PC-9 (cell line): ENCODE data around the gene ERCC2. TPM values are rescaled to one million over a fixed set of nuclear protein-coding genes. Genes with fewer than 3 reads are reported as not detected.

Source experiments
- BruUV-seq: library from RNA; stranded (reverse); fragments of 400-500 nt; replicated peaks from 2 replicates; lab custom pipeline; 2021; lab: Mats Ljungman, UMichigan
- CTCF ChIA-PET: fragments of 300-600 bp; sonication (Branson Sonifier 250); formaldehyde crosslinking; loops from one replicate; lab custom pipeline; 2022; ENCODE audit warnings: antibody characterized with exemption; lab: Charles Lee
- POLR2A ChIA-PET: fragments of 300-600 bp; sonication (Branson Sonifier 250); formaldehyde crosslinking; loops from one replicate; lab custom pipeline; 2022; ENCODE audit warnings: antibody characterized with exemption; ENCODE audit not compliant: unreplicated experiment; lab: Charles Lee
- DNase-seq, 2 experiments: peaks; one replicate each; pipeline versions ENCODE4 v3.0.0 to v3.0.0-alpha.2; 2015 to 2022; ENCODE audit warnings: mixed read lengths in 1 of 2
- H2AFZ ChIP-seq: fragments of 200-600 bp; sonication (generic); 2 replicates; pipeline ENCODE4 v1.8.1; 2017; ENCODE audit warnings: antibody characterized with exemption
- H3F3A ChIP-seq: fragments of 200-600 bp; sonication (generic); 2 replicates; pipeline ENCODE4 v1.8.1; 2017; ENCODE audit warnings: antibody characterized with exemption, mild to moderate bottlenecking, low read depth; ENCODE audit not compliant: insufficient read depth
- H3K27ac ChIP-seq: fragments of 200-600 bp; sonication (generic); 2 replicates; pipeline ENCODE4 v1.6.1; 2016; ENCODE audit warnings: mixed run types
- H3K27me3 ChIP-seq: fragments of 200-600 bp; sonication (generic); 2 replicates; pipeline ENCODE4 v1.6.1; 2016; ENCODE audit warnings: low read depth, mixed run types; ENCODE audit not compliant: insufficient read depth
- H3K36me3 ChIP-seq: fragments of 200-600 bp; sonication (generic); 2 replicates; pipeline ENCODE4 v1.6.1; 2016; ENCODE audit warnings: low read depth, mixed run types
- H3K4me1 ChIP-seq: fragments of 200-600 bp; sonication (generic); replicated peaks from 2 replicates; pipeline ENCODE4 v1.6.1; 2016; ENCODE audit warnings: mixed run types; ENCODE audit not compliant: insufficient read depth
- H3K4me2 ChIP-seq: fragments of 200-600 bp; sonication (generic); 2 replicates; pipeline ENCODE4 v1.6.1; 2017; ENCODE audit warnings: mixed run types
- H3K4me3 ChIP-seq: fragments of 200-600 bp; sonication (generic); 2 replicates; pipeline ENCODE4 v1.6.1; 2016; ENCODE audit warnings: mixed run types
- H3K79me2 ChIP-seq: fragments of 200-600 bp; sonication (generic); 2 replicates; pipeline ENCODE4 v1.6.1; 2017; ENCODE audit warnings: low read depth, mixed run types
- H3K9me2 ChIP-seq: fragments of 200-600 bp; sonication (generic); 2 replicates; pipeline ENCODE4 v1.8.1; 2017; ENCODE audit warnings: mild to moderate bottlenecking; ENCODE audit not compliant: insufficient read depth
- H3K9me3 ChIP-seq: fragments of 200-600 bp; sonication (generic); 2 replicates; pipeline ENCODE4 v1.8.1; 2016; ENCODE audit warnings: low read depth; ENCODE audit not compliant: insufficient read depth
- H4K20me1 ChIP-seq: fragments of 200-600 bp; sonication (generic); 2 replicates; pipeline ENCODE4 v1.8.1; 2017; ENCODE audit not compliant: insufficient read depth
- EZH2 ChIP-seq: fragments of 200-600 bp; sonication (generic); IDR thresholded peaks from 2 replicates; pipeline ENCODE4 v1.8.0; 2017; ENCODE audit warnings: antibody characterized with exemption, low read depth
- intact Hi-C: fragments of 100-400 bp; cut with micrococcal nuclease; formaldehyde crosslinking; loops from one replicate; pipeline ENCODE4 v1.10.0; 2022; ENCODE audit not compliant: unreplicated experiment
- total RNA-seq: library from RNA; stranded (reverse); gene quantifications from 2 replicates; pipeline ENCODE4 v1.2.3, GENCODE V29; 2021
- TF ChIP-seq, protein P1 (sequence below): fragments of 200-600 bp; sonication (generic); conservative IDR thresholded peaks from 2 replicates; pipeline ENCODE4 v1.6.1; 2017; ENCODE audit warnings: mixed run types, antibody characterized with exemption, mild to moderate bottlenecking, moderate library complexity

The ERCC2 gene
- total RNA-seq, 1 experiment from 2014 or later = 33.1 TPM

DNA sequence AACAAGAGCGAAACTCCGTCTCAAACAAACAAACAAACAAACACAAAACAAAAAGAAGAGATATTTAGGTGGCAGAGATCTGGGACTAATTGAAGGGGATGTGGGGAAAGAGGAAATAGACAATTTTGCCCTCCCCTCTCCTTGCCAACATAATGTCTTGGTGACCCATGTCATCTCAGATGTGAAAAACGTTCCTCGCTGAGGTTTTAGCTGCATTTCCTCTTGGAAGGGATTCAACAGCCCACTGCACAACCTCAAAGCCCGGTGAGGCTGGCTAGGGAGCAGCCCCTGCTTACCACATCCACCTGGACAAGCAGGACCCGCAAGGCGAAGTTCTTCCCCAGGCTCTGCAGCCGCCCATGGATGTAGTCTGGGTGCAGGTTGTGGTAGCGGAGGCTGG lies 48.4 kb upstream of the ERCC2 start:
- peaks cover 28% of the 10 kb centered on the region; the same call in 1 of the 2 replicates for H3K36me3 ChIP-seq
- POLR2A ChIA-PET = no interaction called here
- no peak overlapping the region for H3K4me2 ChIP-seq
- no TSS peak for BruUV-seq
- H3K27me3 ChIP-seq = no peaks in the 10 kb centered on the region
- TF ChIP-seq, protein P1, sequence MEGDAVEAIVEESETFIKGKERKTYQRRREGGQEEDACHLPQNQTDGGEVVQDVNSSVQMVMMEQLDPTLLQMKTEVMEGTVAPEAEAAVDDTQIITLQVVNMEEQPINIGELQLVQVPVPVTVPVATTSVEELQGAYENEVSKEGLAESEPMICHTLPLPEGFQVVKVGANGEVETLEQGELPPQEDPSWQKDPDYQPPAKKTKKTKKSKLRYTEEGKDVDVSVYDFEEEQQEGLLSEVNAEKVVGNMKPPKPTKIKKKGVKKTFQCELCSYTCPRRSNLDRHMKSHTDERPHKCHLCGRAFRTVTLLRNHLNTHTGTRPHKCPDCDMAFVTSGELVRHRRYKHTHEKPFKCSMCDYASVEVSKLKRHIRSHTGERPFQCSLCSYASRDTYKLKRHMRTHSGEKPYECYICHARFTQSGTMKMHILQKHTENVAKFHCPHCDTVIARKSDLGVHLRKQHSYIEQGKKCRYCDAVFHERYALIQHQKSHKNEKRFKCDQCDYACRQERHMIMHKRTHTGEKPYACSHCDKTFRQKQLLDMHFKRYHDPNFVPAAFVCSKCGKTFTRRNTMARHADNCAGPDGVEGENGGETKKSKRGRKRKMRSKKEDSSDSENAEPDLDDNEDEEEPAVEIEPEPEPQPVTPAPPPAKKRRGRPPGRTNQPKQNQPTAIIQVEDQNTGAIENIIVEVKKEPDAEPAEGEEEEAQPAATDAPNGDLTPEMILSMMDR = no peak
- TF ChIP-seq EZH2 = no peak
- CTCF ChIA-PET = no interaction called here
- no peak for DNase-seq
- intact Hi-C loops = no loop called here
- peaks cover 24% of the 10 kb centered on the region for H3K79me2 ChIP-seq
- H3K9me3 ChIP-seq = no peaks in the 10 kb centered on the region
- H3K4me1 ChIP-seq = peaks cover 13% of the 10 kb centered on the region
- H3F3A ChIP-seq = peaks cover 28% of the 10 kb centered on the region
- H3K27ac ChIP-seq = no peak overlapping the region
- no peaks in the 10 kb centered on the region for H4K20me1 ChIP-seq
- H2AFZ ChIP-seq = no peak overlapping the region
- no peak overlapping the region for H3K4me3 ChIP-seq
- no peaks in the 10 kb centered on the region for H3K9me2 ChIP-seq

DNA sequence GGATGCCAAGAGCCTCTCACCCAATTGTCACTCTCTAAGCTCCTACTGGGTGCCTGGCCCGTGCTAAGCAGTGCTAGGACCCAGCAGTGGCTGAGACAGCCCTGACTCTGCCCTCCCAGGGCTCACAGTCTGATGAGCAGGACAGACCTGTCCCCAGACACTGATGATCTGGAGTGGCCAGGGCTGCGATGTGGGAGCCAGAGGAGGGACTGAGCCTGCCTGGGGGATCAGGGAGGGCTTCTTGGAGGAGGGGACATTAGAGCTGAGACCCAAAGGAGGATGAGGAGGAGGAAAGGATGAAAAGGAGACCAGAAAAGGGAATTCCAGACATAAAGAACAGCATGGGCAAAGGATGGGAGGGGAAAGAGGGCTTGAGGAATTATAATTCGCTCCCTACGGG lies 46.8 kb upstream of the ERCC2 start:
- Histone ChIP-seq H4K20me1 (no peaks in the 10 kb centered on the region), H3K36me3 (peaks cover 35% of the 10 kb centered on the region; the same call in 1 of the 2 replicates), H3F3A (peaks cover 42% of the 10 kb centered on the region; the same call in 1 of the 2 replicates), H2AFZ (no peak overlapping the region), H3K79me2 (peaks cover 12% of the 10 kb centered on the region), H3K4me2 (no peak overlapping the region), H3K9me2 (no peaks in the 10 kb centered on the region), H3K4me3 (no peak overlapping the region), H3K27ac (0 out of 2 replicates have a peak overlapping the region, but pooled peaks have one; percentile 39), H3K4me1 (peaks cover 4% of the 10 kb centered on the region; the same call in 1 of the 2 replicates), H3K9me3 (no peaks in the 10 kb centered on the region), H3K27me3 (no peaks in the 10 kb centered on the region)
- DNase-seq = no peak
- intact Hi-C loops = no loop called here
- ChIA-PET POLR2A (no interaction called here), CTCF (no interaction called here)
- TF ChIP-seq, protein P1 = no peak
- TF ChIP-seq EZH2 = no peak
- BruUV-seq = no TSS peak

DNA sequence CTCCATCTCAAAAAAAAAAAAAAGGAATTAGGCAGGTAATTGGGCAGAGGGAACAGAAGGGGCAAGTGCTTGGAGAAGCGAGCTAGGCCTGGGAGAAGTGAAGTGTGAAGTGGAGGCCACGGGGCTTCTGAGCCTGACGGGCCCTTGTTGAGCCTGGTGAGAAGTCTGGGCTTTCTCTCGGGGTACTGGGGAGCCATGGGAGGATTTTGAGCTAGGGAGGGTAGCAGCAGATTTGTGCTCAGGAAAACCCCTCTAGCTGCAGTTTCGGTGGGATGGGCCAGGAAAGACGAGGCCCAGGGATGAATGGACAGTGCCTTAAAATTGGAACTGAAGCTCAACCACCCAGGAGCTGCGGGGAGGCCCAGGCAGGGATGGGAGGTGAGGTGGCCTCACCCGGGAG lies 44.1 kb upstream of the ERCC2 start:
- CTCF ChIA-PET = no interaction called here
- Histone ChIP-seq H4K20me1 (no peaks in the 10 kb centered on the region), H3K4me3 (no peak overlapping the region), H3K9me2 (no peaks in the 10 kb centered on the region), H2AFZ (no peak overlapping the region), H3K36me3 (peaks cover 29% of the 10 kb centered on the region; the same call in 1 of the 2 replicates), H3K27ac (no peak overlapping the region), H3K27me3 (no peaks in the 10 kb centered on the region), H3K4me2 (no peak overlapping the region), H3K9me3 (no peaks in the 10 kb centered on the region), H3K79me2 (no peaks in the 10 kb centered on the region), H3K4me1 (no peaks in the 10 kb centered on the region), H3F3A (peaks cover 67% of the 10 kb centered on the region; the same call in 1 of the 2 replicates)
- TF ChIP-seq, protein P1 = no peak
- no peak for TF ChIP-seq EZH2
- DNase-seq = no peak
- BruUV-seq = no TSS peak
- intact Hi-C loops = no loop called here
- POLR2A ChIA-PET = interaction anchor here (0.6 kb wide), 1 partner anchor 428 kb away, joined by 4 read pairs; no protein-coding TSS in a partner anchor
